Neural progenitor cell (in vitro differentiated cells): ENCODE results near the gene AIPL1. TPM values are rescaled to one million over a fixed set of nuclear protein-coding genes. Genes with fewer than 3 reads are reported as not detected.

Experiments
- DNase-seq: peaks from one replicate; pipeline ENCODE4 v3.0.0-alpha.2; 2016; ENCODE audit warnings: low spot score
- H2AFZ ChIP-seq: fragments of 200-600 bp; sonication (generic); replicated peaks from 2 replicates; pipeline ENCODE4 v1.6.1; 2016; ENCODE audit warnings: antibody characterized with exemption
- H3F3A ChIP-seq: fragments of 200-600 bp; sonication (generic); 2 replicates; pipeline ENCODE4 v1.6.1; 2016; ENCODE audit warnings: antibody characterized with exemption, low read depth
- H3K27ac ChIP-seq: fragments of 200-600 bp; sonication (generic); 2 replicates; pipeline ENCODE4 v1.5.1; 2016; ENCODE audit warnings: mild to moderate bottlenecking
- H3K27me3 ChIP-seq: fragments of 200-600 bp; sonication (generic); 2 replicates; pipeline ENCODE4 v1.6.1; 2016; ENCODE audit warnings: mild to moderate bottlenecking, moderate library complexity
- H3K36me3 ChIP-seq: fragments of 200-600 bp; sonication (generic); 2 replicates; pipeline ENCODE4 v1.5.1; 2016
- H3K4me1 ChIP-seq: fragments of 200-600 bp; sonication (generic); 2 replicates; pipeline ENCODE4 v1.6.1; 2016; ENCODE audit warnings: mixed run types
- H3K4me2 ChIP-seq: fragments of 200-600 bp; sonication (generic); 2 replicates; pipeline ENCODE4 v1.6.1; 2016
- H3K4me3 ChIP-seq: fragments of 200-600 bp; sonication (generic); 2 replicates; pipeline ENCODE4 v1.5.1; 2016
- H3K79me2 ChIP-seq: fragments of 200-600 bp; sonication (generic); 2 replicates; pipeline ENCODE4 v1.6.1; 2016; ENCODE audit warnings: low read depth
- H3K9ac ChIP-seq: fragments of 200-600 bp; sonication (generic); 2 replicates; pipeline ENCODE4 v1.6.1; 2016
- H3K9me3 ChIP-seq: fragments of 200-600 bp; sonication (generic); 2 replicates; pipeline ENCODE4 v1.5.1; 2016; ENCODE audit warnings: low read depth
- H4K20me1 ChIP-seq: fragments of 200-600 bp; sonication (generic); 2 replicates; pipeline ENCODE4 v1.6.1; 2016; ENCODE audit warnings: low read depth
- H3K27ac Mint-ChIP-seq: 3 replicates; pipeline ENCODE4 v1.8.0; 2021; ENCODE audit warnings: mixed read lengths
- H3K27me3 Mint-ChIP-seq: 2 replicates; pipeline ENCODE4 v1.8.0; 2022; ENCODE audit warnings: low read depth, mild to moderate bottlenecking, inconsistent platforms, moderate library complexity, mixed read lengths; ENCODE audit not compliant: insufficient read depth
- H3K36me3 Mint-ChIP-seq: 3 replicates; pipeline ENCODE4 v1.8.0; 2021; ENCODE audit warnings: mixed read lengths
- H3K4me1 Mint-ChIP-seq: 3 replicates; pipeline ENCODE4 v1.8.0; 2021; ENCODE audit warnings: mixed read lengths
- H3K4me3 Mint-ChIP-seq: 3 replicates; pipeline ENCODE4 v1.8.0; 2021; ENCODE audit warnings: mild to moderate bottlenecking, moderate library complexity, mixed read lengths
- H3K9me3 Mint-ChIP-seq: 3 replicates; pipeline ENCODE4 v1.8.0; 2020; ENCODE audit warnings: mixed read lengths
- EZH2 ChIP-seq: fragments of 200-600 bp; sonication (generic); IDR thresholded peaks from 2 replicates; pipeline ENCODE4 v1.6.1; 2017; ENCODE audit warnings: antibody characterized with exemption, mild to moderate bottlenecking, moderate library complexity
- EZH2phosphoT487 ChIP-seq: fragments of 200-600 bp; sonication (generic); IDR thresholded peaks from 2 replicates; pipeline ENCODE4 v1.6.1; 2017; ENCODE audit warnings: antibody characterized with exemption
- total RNA-seq: library from RNA; depleted of rRNA; stranded (reverse); fragments of >200 nt; gene quantifications from 2 replicates; pipeline ENCODE4 v1.2.3, GENCODE V29; 2015; ENCODE audit warnings: low replicate concordance
- TF ChIP-seq, protein P1 (sequence below): fragments of 200-600 bp; sonication (generic); IDR thresholded peaks from 2 replicates; pipeline ENCODE4 v1.5.1; 2017; ENCODE audit warnings: antibody characterized with exemption, mild to moderate bottlenecking

The AIPL1 gene
- total RNA-seq, 1 donor from 2014 or later: 0.37 TPM

DNA sequence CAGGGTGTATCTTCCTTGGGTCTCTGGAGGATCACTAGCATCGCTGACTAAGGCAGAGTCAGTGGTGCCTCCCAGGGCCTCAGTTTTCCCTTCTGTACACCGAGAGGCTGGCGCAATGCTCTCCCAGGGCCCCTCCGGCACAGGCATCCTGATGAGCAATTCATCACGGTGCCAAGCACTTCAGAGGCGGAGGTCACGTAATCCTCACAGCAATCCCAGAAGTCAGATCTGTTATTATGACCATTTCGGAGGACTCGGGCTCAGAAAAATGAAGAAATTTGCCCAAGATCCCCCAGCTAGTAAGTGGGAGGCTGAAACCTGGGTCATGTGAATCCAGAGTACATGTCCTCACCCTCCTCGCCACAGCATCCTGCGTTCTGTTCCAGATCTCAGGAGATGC is 46.5 kb downstream of the AIPL1 start:
- no peak overlapping the region for H3K4me2 ChIP-seq
- H3K27ac ChIP-seq: no peak overlapping the region
- Mint-ChIP-seq H3K27me3 (peaks cover 4% of the 10 kb centered on the region), H3K4me1 (peaks cover 15% of the 10 kb centered on the region), H3K9me3 (no peaks in the 10 kb centered on the region), H3K27ac (no peak overlapping the region), H3K4me3 (no peak overlapping the region), H3K36me3 (no peaks in the 10 kb centered on the region)
- H3F3A ChIP-seq: peaks cover 5% of the 10 kb centered on the region
- H3K4me3 ChIP-seq: no peak overlapping the region
- H3K9ac ChIP-seq: no peak overlapping the region
- no peaks in the 10 kb centered on the region for H3K27me3 ChIP-seq
- H3K4me1 ChIP-seq: no peaks in the 10 kb centered on the region
- H2AFZ ChIP-seq: no peak overlapping the region
- H3K36me3 ChIP-seq: no peaks in the 10 kb centered on the region
- TF ChIP-seq EZH2 (no peak), EZH2phosphoT487 (no peak)
- TF ChIP-seq, protein P1, sequence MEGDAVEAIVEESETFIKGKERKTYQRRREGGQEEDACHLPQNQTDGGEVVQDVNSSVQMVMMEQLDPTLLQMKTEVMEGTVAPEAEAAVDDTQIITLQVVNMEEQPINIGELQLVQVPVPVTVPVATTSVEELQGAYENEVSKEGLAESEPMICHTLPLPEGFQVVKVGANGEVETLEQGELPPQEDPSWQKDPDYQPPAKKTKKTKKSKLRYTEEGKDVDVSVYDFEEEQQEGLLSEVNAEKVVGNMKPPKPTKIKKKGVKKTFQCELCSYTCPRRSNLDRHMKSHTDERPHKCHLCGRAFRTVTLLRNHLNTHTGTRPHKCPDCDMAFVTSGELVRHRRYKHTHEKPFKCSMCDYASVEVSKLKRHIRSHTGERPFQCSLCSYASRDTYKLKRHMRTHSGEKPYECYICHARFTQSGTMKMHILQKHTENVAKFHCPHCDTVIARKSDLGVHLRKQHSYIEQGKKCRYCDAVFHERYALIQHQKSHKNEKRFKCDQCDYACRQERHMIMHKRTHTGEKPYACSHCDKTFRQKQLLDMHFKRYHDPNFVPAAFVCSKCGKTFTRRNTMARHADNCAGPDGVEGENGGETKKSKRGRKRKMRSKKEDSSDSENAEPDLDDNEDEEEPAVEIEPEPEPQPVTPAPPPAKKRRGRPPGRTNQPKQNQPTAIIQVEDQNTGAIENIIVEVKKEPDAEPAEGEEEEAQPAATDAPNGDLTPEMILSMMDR: no peak
- no peaks in the 10 kb centered on the region for H3K9me3 ChIP-seq
- DNase-seq: no peak
- no peaks in the 10 kb centered on the region for H3K79me2 ChIP-seq
- H4K20me1 ChIP-seq: no peaks in the 10 kb centered on the region

GRCh38 chr17:6387858-6388257 is 47.1 kb downstream of the AIPL1 start:
- Histone ChIP-seq H3K27me3 (no peaks in the 10 kb centered on the region), H3K4me2 (no peak overlapping the region), H3K4me1 (no peaks in the 10 kb centered on the region), H2AFZ (no peak overlapping the region), H3K9me3 (no peaks in the 10 kb centered on the region), H4K20me1 (no peaks in the 10 kb centered on the region), H3K9ac (no peak overlapping the region), H3K79me2 (no peaks in the 10 kb centered on the region), H3K27ac (no peak overlapping the region), H3K36me3 (no peaks in the 10 kb centered on the region), H3K4me3 (no peak overlapping the region), H3F3A (no peaks in the 10 kb centered on the region)
- Mint-ChIP-seq H3K27ac (no peak overlapping the region), H3K4me1 (peaks cover 10% of the 10 kb centered on the region), H3K9me3 (no peaks in the 10 kb centered on the region), H3K4me3 (no peak overlapping the region), H3K36me3 (no peaks in the 10 kb centered on the region), H3K27me3 (peaks cover 3% of the 10 kb centered on the region)
- TF ChIP-seq EZH2phosphoT487: no peak
- TF ChIP-seq, protein P1: no peak
- no peak for TF ChIP-seq EZH2
- DNase-seq: no peak

GRCh38 chr17:6387442-6387841 is 47.5 kb downstream of the AIPL1 start:
- no peak overlapping the region for H3K27ac ChIP-seq
- no peak overlapping the region for H3K4me2 ChIP-seq
- no peaks in the 10 kb centered on the region for H3K27me3 ChIP-seq
- Mint-ChIP-seq H3K27ac (no peak overlapping the region), H3K4me3 (no peak overlapping the region), H3K4me1 (peaks cover 5% of the 10 kb centered on the region), H3K9me3 (no peaks in the 10 kb centered on the region), H3K36me3 (no peaks in the 10 kb centered on the region), H3K27me3 (peaks cover 3% of the 10 kb centered on the region)
- DNase-seq: no peak
- H3K9me3 ChIP-seq: no peaks in the 10 kb centered on the region
- H3K9ac ChIP-seq: no peak overlapping the region
- no peaks in the 10 kb centered on the region for H4K20me1 ChIP-seq
- H3K79me2 ChIP-seq: no peaks in the 10 kb centered on the region
- no peak overlapping the region for H2AFZ ChIP-seq
- no peaks in the 10 kb centered on the region for H3K36me3 ChIP-seq
- no peak for TF ChIP-seq EZH2
- TF ChIP-seq EZH2phosphoT487: no peak
- TF ChIP-seq, protein P1: no peak
- no peaks in the 10 kb centered on the region for H3K4me1 ChIP-seq
- H3F3A ChIP-seq: no peaks in the 10 kb centered on the region
- H3K4me3 ChIP-seq: no peak overlapping the region
